CD14-positive monocyte (primary cell): ENCODE measurements around the gene FLRT1. TPM values are rescaled to one million over a fixed set of nuclear protein-coding genes. Genes with fewer than 3 reads are reported as not detected.
A peak's percentile ranks its signal among the peaks of the same experiment; 100 is the strongest.

Experiments used
- DNase-seq, 3 donors: peaks; one replicate each; pipeline ENCODE4 v3.0.0-alpha.2; 2011 to 2022
- H2AFZ ChIP-seq: 2 replicates; pipeline ENCODE4 v1.6.0; 2012; ENCODE audit warnings: mild to moderate bottlenecking, low read depth, low read length, inconsistent platforms; ENCODE audit not compliant: insufficient read depth, poor library complexity, severe bottlenecking
- H3K27ac ChIP-seq, 2 donors: 1 replicate in 1 of 2; 2 replicates in 1 of 2; pipeline ENCODE4 v1.5.1; 2012 to 2013; ENCODE audit warnings: low read length in 2 of 2, control low read depth in 1 of 2, inconsistent platforms in 1 of 2, low read depth in 1 of 2, mild to moderate bottlenecking in 1 of 2
- H3K27me3 ChIP-seq, 2 donors: one replicate each; pipeline versions ENCODE4 v1.6.0 to v1.6.1; 2011 to 2013; ENCODE audit warnings: low read length in 2 of 2; ENCODE audit not compliant: control insufficient read depth in 2 of 2, insufficient read depth in 2 of 2
- H3K36me3 ChIP-seq, 2 donors: replicated peaks in 1 of 2; 1 replicate in 1 of 2; 2 replicates in 1 of 2; pipeline versions ENCODE4 v1.5.1 to v1.6.1; 2012 to 2013; ENCODE audit warnings: low read length in 2 of 2, control low read depth in 1 of 2, inconsistent platforms in 1 of 2, mild to moderate bottlenecking in 1 of 2; ENCODE audit not compliant: insufficient read depth in 2 of 2, control insufficient read depth in 1 of 2
- H3K4me1 ChIP-seq, 2 donors: 1 replicate in 1 of 2; 2 replicates in 1 of 2; pipeline versions ENCODE4 v1.5.1 to v1.6.1; 2012 to 2013; ENCODE audit warnings: low read length in 2 of 2, control low read depth in 1 of 2, inconsistent platforms in 1 of 2, mild to moderate bottlenecking in 1 of 2, moderate library complexity in 1 of 2; ENCODE audit not compliant: insufficient read depth in 2 of 2, control insufficient read depth in 1 of 2
- H3K4me2 ChIP-seq: replicated peaks from 2 replicates; pipeline ENCODE3; 2012; ENCODE audit warnings: low read length, moderate library complexity, mild to moderate bottlenecking; ENCODE audit not compliant: poor library complexity, severe bottlenecking; ENCODE audit errors: extremely low read depth
- H3K4me3 ChIP-seq, 3 experiments: fragments of 200-600 bp in 1 of 3; sonication (generic) in 1 of 3; replicated peaks in 1 of 3; 1 replicate in 2 of 3; 2 replicates in 1 of 3; pipeline ENCODE4 v1.5.1; 2011 to 2013; ENCODE audit warnings: low read length in 3 of 3, mild to moderate bottlenecking in 3 of 3, control low read depth in 2 of 3, low read depth in 2 of 3, inconsistent platforms in 1 of 3, moderate library complexity in 1 of 3
- H3K79me2 ChIP-seq: 2 replicates; pipeline ENCODE4 v1.6.0; 2012; ENCODE audit warnings: mild to moderate bottlenecking, control low read depth, inconsistent platforms, low read length, moderate library complexity; ENCODE audit not compliant: insufficient read depth
- H3K9ac ChIP-seq: 2 replicates; pipeline ENCODE4 v1.6.0; 2017; ENCODE audit warnings: low read length, mild to moderate bottlenecking; ENCODE audit not compliant: insufficient read depth, poor library complexity, severe bottlenecking
- H3K9me3 ChIP-seq, 2 donors: replicated peaks in 1 of 2; 1 replicate in 1 of 2; 2 replicates in 1 of 2; pipeline versions ENCODE4 v1.5.1 to v1.6.1; 2012 to 2013; ENCODE audit warnings: low read length in 2 of 2, control low read depth in 1 of 2; ENCODE audit not compliant: control insufficient read depth in 1 of 2, insufficient read depth in 1 of 2
- H4K20me1 ChIP-seq: 2 replicates; pipeline ENCODE4 v1.6.0; 2012; ENCODE audit warnings: mild to moderate bottlenecking, low read length, control low read depth, moderate library complexity; ENCODE audit not compliant: insufficient read depth
- H3K27ac Mint-ChIP-seq, 7 donors: one replicate each; pipeline ENCODE4 v1.8.0; 2020; ENCODE audit warnings: mild to moderate bottlenecking in 7 of 7, mixed read lengths in 7 of 7, moderate library complexity in 6 of 7, inconsistent platforms in 2 of 7
- H3K27me3 Mint-ChIP-seq, 3 donors: one replicate each; pipeline ENCODE4 v1.8.0; 2021 to 2022; ENCODE audit warnings: low read depth in 3 of 3, mild to moderate bottlenecking in 3 of 3, mixed read lengths in 3 of 3, moderate library complexity in 3 of 3, inconsistent platforms in 1 of 3
- H3K36me3 Mint-ChIP-seq, 2 donors: one replicate each; pipeline ENCODE4 v1.8.0; 2020; ENCODE audit warnings: mixed read lengths in 2 of 2, inconsistent platforms in 1 of 2, mild to moderate bottlenecking in 1 of 2
- H3K4me1 Mint-ChIP-seq: one replicate; pipeline ENCODE4 v1.8.0; 2020; ENCODE audit warnings: mild to moderate bottlenecking, mixed read lengths
- H3K4me3 Mint-ChIP-seq, 2 donors: one replicate each; pipeline ENCODE4 v1.8.0; 2020; ENCODE audit warnings: mild to moderate bottlenecking in 2 of 2, mixed read lengths in 2 of 2, moderate library complexity in 1 of 2
- H3K9me3 Mint-ChIP-seq, 7 donors: one replicate each; pipeline ENCODE4 v1.8.0; 2020 to 2022; ENCODE audit warnings: mixed read lengths in 7 of 7, mild to moderate bottlenecking in 6 of 7, moderate library complexity in 6 of 7, inconsistent platforms in 2 of 7
- CTCF ChIP-seq: fragments of 200-600 bp; IDR thresholded peaks from one replicate; pipeline ENCODE4 v1.8.0; 2022; ENCODE audit warnings: antibody characterized with exemption, mild to moderate bottlenecking
- WGBS: methylation state at CpG from one replicate; pipeline ENCODE4 v1.1.5; 2013; ENCODE audit warnings: missing lambda C conversion rate; ENCODE audit not compliant: insufficient coverage; 5-methylcytosine and 5-hydroxymethylcytosine counted together
- intact Hi-C, 2 donors: fragments of 100-400 bp; cut with micrococcal nuclease; formaldehyde crosslinking; loops; one replicate each; pipeline versions ENCODE4 v1.15.0 to v1.15.1; 2023
- polyA plus RNA-seq, 3 donors: library from polyadenylated mRNA; depleted of rRNA in 1 of 3; unstranded in 2 of 3; stranded (reverse) in 1 of 3; fragments of 300-500 nt in 2 of 3; fragments of >200 nt in 1 of 3; fragmentation: Illumina TruSeq in 2 of 3; gene quantifications; 1 replicate in 2 of 3; 2 replicates in 1 of 3; pipeline ENCODE4 v1.2.3, GENCODE V29; 2012 to 2021

The FLRT1 gene
- polyA plus RNA-seq, 3 donors, result not detected

- Histone ChIP-seq H3K4me1 (no peaks in the 10 kb centered on the region), H3K4me3 (no peak overlapping the region), H3K36me3 (no peaks in the 10 kb centered on the region), H3K9me3 (no peaks in the 10 kb centered on the region), H3K27me3 (no peaks in the 10 kb centered on the region), H3K4me2 (no peak overlapping the region), H4K20me1 (no peaks in the 10 kb centered on the region), H2AFZ (no peak overlapping the region), H3K27ac (no peak overlapping the region), H3K9ac (no peak overlapping the region), H3K79me2 (no peaks in the 10 kb centered on the region)
- no peak for DNase-seq
- Mint-ChIP-seq H3K4me3 (no peak overlapping the region), H3K9me3 (no peaks in the 10 kb centered on the region), H3K27me3 (peaks cover 2 to 4% (median 4%) of the 10 kb centered on the region in 3 donors), H3K36me3 (no peaks in the 10 kb centered on the region), H3K27ac (peak overlapping the region in 1 of 7 donors; percentile 46), H3K4me1 (no peaks in the 10 kb centered on the region)
- TF ChIP-seq CTCF, result no peak
- 93% methylated on average over 26 of the region's 28 CpGs for WGBS
- intact Hi-C loops, result no loop called here
These were observed 47.8 kb downstream of the FLRT1 start for GRCh38 chr11:64083398-64084080.

- H3K4me3 ChIP-seq, result no peak overlapping the region
- no peaks in the 10 kb centered on the region for H3K9me3 ChIP-seq
- H3K79me2 ChIP-seq, result no peaks in the 10 kb centered on the region
- H3K4me2 ChIP-seq, result no peak overlapping the region
- DNase-seq, result no peak
- H3K36me3 ChIP-seq, result no peaks in the 10 kb centered on the region
- no peak overlapping the region for H3K27ac ChIP-seq
- no peaks in the 10 kb centered on the region for H3K4me1 ChIP-seq
- WGBS, result 96% methylated on average over 21 of the region's 26 CpGs
- no peaks in the 10 kb centered on the region for H4K20me1 ChIP-seq
- peaks cover 2 to 4% (median 4%) of the 10 kb centered on the region in 3 donors for H3K27me3 Mint-ChIP-seq
- TF ChIP-seq CTCF, result no peak
- no peak overlapping the region for H2AFZ ChIP-seq
- intact Hi-C loops, result no loop called here
- H3K27me3 ChIP-seq, result no peaks in the 10 kb centered on the region
- H3K4me3 Mint-ChIP-seq, result no peak overlapping the region
- H3K9me3 Mint-ChIP-seq, result no peaks in the 10 kb centered on the region
- H3K36me3 Mint-ChIP-seq, result no peaks in the 10 kb centered on the region
- H3K4me1 Mint-ChIP-seq, result no peaks in the 10 kb centered on the region
- H3K9ac ChIP-seq, result no peak overlapping the region
- no peak overlapping the region for H3K27ac Mint-ChIP-seq
These were observed 48.6 kb downstream of the FLRT1 start for GRCh38 chr11:64084146-64084950.
